NB4 (cell line): ENCODE data around the gene DPT.

Experiments used
- POLR2A ChIP-seq: IDR thresholded peaks from 2 replicates; pipeline ENCODE4 v1.6.1; 2011; ENCODE audit warnings: mild to moderate bottlenecking; ENCODE audit not compliant: insufficient read length; ENCODE audit errors: extremely low read depth
- TF ChIP-seq, protein P1 (sequence below): IDR thresholded peaks from one replicate; pipeline ENCODE4 v1.5.1; 2012; ENCODE audit warnings: low read depth, low read length
- TF ChIP-seq, protein P2 (sequence below): IDR thresholded peaks from 2 replicates; pipeline ENCODE4 v1.6.1; 2011; ENCODE audit warnings: low read depth, low read length

DNA sequence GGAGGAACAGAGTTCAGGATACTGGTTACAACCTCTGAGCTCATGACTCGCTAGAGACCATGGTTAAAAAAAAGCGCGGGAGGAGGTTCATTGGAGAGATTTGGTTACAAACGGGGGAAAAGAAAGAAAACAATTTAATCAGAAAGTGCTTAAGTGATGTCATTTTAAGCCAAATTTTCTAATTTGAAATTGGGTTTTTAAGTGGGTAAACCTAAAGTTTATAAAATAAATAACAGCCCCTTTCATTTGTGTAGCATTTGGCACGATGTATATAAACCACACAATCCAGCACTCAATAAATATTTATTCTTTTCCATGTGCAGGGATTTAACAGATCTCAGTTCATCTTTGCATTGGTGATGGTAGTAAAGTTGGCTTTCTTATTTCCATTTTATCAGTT lies 7.0 kb upstream of the DPT start:
- TF ChIP-seq POLR2A, result no peak
- TF ChIP-seq, protein P1, sequence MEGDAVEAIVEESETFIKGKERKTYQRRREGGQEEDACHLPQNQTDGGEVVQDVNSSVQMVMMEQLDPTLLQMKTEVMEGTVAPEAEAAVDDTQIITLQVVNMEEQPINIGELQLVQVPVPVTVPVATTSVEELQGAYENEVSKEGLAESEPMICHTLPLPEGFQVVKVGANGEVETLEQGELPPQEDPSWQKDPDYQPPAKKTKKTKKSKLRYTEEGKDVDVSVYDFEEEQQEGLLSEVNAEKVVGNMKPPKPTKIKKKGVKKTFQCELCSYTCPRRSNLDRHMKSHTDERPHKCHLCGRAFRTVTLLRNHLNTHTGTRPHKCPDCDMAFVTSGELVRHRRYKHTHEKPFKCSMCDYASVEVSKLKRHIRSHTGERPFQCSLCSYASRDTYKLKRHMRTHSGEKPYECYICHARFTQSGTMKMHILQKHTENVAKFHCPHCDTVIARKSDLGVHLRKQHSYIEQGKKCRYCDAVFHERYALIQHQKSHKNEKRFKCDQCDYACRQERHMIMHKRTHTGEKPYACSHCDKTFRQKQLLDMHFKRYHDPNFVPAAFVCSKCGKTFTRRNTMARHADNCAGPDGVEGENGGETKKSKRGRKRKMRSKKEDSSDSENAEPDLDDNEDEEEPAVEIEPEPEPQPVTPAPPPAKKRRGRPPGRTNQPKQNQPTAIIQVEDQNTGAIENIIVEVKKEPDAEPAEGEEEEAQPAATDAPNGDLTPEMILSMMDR, result no peak
- TF ChIP-seq, protein P2, sequence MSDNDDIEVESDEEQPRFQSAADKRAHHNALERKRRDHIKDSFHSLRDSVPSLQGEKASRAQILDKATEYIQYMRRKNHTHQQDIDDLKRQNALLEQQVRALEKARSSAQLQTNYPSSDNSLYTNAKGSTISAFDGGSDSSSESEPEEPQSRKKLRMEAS, result no peak
